Lower leg skin (tissue), 3 donors: ENCODE data around the gene AKR7A3.

ENCODE experiments used
- POLR2A ChIP-seq, 2 donors: fragments of 450-650 bp; IDR thresholded peaks; one replicate each; pipeline ENCODE4 v1.6.1; 2016 to 2017; ENCODE audit warnings: antibody characterized with exemption in 2 of 2, mild to moderate bottlenecking in 1 of 2, moderate library complexity in 1 of 2
- TF ChIP-seq, protein P1 (sequence below), 3 donors: fragments of 450-650 bp; IDR thresholded peaks; one replicate each; pipeline ENCODE4 v1.5.1; 2016; ENCODE audit warnings: antibody characterized with exemption in 3 of 3, mild to moderate bottlenecking in 3 of 3, moderate library complexity in 2 of 3

DNA sequence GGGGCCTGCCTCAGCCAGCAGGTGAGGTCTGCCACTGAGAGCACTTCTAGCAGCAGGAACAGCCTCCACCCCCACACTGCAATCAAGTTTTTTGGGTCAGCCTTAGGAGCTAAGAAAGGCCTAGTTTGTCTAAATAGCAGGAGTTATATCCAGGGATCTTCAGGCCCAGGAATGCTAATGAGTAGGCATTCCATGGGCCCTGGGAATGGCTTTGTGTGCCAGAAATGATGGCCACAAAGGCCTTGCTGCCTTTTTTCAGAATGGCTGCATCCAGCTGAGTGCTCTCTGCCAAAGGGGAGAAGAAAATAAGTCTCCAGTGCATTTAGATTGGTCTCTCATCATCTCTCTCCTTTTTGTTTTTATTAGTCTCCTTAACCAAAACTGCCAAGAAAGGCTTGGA, 34.2 kb downstream of the AKR7A3 start:
- TF ChIP-seq, protein P1, sequence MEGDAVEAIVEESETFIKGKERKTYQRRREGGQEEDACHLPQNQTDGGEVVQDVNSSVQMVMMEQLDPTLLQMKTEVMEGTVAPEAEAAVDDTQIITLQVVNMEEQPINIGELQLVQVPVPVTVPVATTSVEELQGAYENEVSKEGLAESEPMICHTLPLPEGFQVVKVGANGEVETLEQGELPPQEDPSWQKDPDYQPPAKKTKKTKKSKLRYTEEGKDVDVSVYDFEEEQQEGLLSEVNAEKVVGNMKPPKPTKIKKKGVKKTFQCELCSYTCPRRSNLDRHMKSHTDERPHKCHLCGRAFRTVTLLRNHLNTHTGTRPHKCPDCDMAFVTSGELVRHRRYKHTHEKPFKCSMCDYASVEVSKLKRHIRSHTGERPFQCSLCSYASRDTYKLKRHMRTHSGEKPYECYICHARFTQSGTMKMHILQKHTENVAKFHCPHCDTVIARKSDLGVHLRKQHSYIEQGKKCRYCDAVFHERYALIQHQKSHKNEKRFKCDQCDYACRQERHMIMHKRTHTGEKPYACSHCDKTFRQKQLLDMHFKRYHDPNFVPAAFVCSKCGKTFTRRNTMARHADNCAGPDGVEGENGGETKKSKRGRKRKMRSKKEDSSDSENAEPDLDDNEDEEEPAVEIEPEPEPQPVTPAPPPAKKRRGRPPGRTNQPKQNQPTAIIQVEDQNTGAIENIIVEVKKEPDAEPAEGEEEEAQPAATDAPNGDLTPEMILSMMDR (IDR thresholded peaks at IDR 0.05) = no peak
- TF ChIP-seq POLR2A (IDR thresholded peaks at IDR 0.05) = no peak
